DND-41 (cell line): ENCODE results near the gene DNAJC17.

Experiments used
- ATAC-seq: fragments of 200-7000 bp; cut with Tn5 transposase; 3 replicates; pipeline ENCODE4 v1.9.1; 2021; ENCODE audit warnings: low read depth; ENCODE audit not compliant: insufficient read depth
- DNase-seq: peaks from one replicate; pipeline ENCODE4 v3.0.0-alpha.2; 2020
- H2AFZ ChIP-seq: 2 replicates; pipeline ENCODE4 v1.6.0; 2012; ENCODE audit warnings: low read depth, low read length
- H3K27ac ChIP-seq: 2 replicates; pipeline ENCODE4 v1.5.1; 2012; ENCODE audit warnings: low read length, inconsistent platforms
- H3K27me3 ChIP-seq: fragments of 200-600 bp; sonication (generic); 2 replicates; pipeline ENCODE4 v1.6.0; 2012; ENCODE audit warnings: low read length, mild to moderate bottlenecking, inconsistent platforms; ENCODE audit not compliant: insufficient read depth, poor library complexity
- H3K36me3 ChIP-seq: 2 replicates; pipeline ENCODE4 v1.5.1; 2012; ENCODE audit warnings: low read length, inconsistent platforms; ENCODE audit not compliant: insufficient read depth
- H3K4me1 ChIP-seq: 2 replicates; pipeline ENCODE4 v1.5.1; 2012; ENCODE audit warnings: mild to moderate bottlenecking, low read length; ENCODE audit not compliant: insufficient read depth
- H3K4me2 ChIP-seq: 2 replicates; pipeline ENCODE4 v1.6.0; 2012; ENCODE audit warnings: mild to moderate bottlenecking, moderate library complexity, low read length, inconsistent platforms; ENCODE audit not compliant: insufficient read depth
- H3K4me3 ChIP-seq, 2 experiments: fragments of 200-600 bp in 1 of 2; shearing (Covaris generic) in 1 of 2; 2 replicates each; pipeline ENCODE4 v1.5.1; 2012 to 2016; ENCODE audit warnings: inconsistent platforms in 2 of 2, low read length in 2 of 2, mild to moderate bottlenecking in 2 of 2, low read depth in 1 of 2, moderate library complexity in 1 of 2
- H3K79me2 ChIP-seq: 2 replicates; pipeline ENCODE4 v1.6.0; 2012; ENCODE audit warnings: low read length, inconsistent platforms; ENCODE audit not compliant: insufficient read depth
- H3K9ac ChIP-seq: 2 replicates; pipeline ENCODE4 v1.6.0; 2012; ENCODE audit warnings: low read depth, mild to moderate bottlenecking, inconsistent platforms, low read length, moderate library complexity
- H3K9me3 ChIP-seq: 2 replicates; pipeline ENCODE4 v1.5.1; 2012; ENCODE audit warnings: low read length, moderate library complexity, mild to moderate bottlenecking, inconsistent platforms; ENCODE audit not compliant: insufficient read depth, severe bottlenecking
- H4K20me1 ChIP-seq: 2 replicates; pipeline ENCODE4 v1.6.0; 2012; ENCODE audit warnings: low read length; ENCODE audit not compliant: insufficient read depth
- CTCF ChIP-seq: IDR thresholded peaks from 2 replicates; pipeline ENCODE4 v1.5.1; 2012; ENCODE audit warnings: borderline replicate concordance, low read length, moderate library complexity, mild to moderate bottlenecking; ENCODE audit not compliant: poor library complexity, severe bottlenecking; ENCODE audit errors: extremely low read depth
- EZH2 ChIP-seq: IDR thresholded peaks from 3 replicates; pipeline ENCODE4 v1.6.1; 2012; ENCODE audit warnings: borderline replicate concordance, low read depth, mild to moderate bottlenecking, moderate library complexity, low read length, inconsistent platforms; ENCODE audit not compliant: severe bottlenecking

Gene DNAJC17

GRCh38 chr15:40722354-40722753 lies 84.9 kb downstream of the DNAJC17 start:
- peaks cover 69% of the 10 kb centered on the region for H3K36me3 ChIP-seq
- H3K27me3 ChIP-seq = no peaks in the 10 kb centered on the region
- TF ChIP-seq EZH2 (no peak), CTCF (no peak)
- ATAC-seq (no peak), DNase-seq (no peak)
- H3K9me3 ChIP-seq = no peaks in the 10 kb centered on the region
- no peak overlapping the region for H3K9ac ChIP-seq
- H3K4me2 ChIP-seq = no peak overlapping the region
- H2AFZ ChIP-seq = no peak overlapping the region
- no peak overlapping the region for H3K4me3 ChIP-seq
- H3K79me2 ChIP-seq = 0 out of 2 replicates have a peak, but pooled peaks cover 12% of the 10 kb centered on the region
- no peak overlapping the region for H3K27ac ChIP-seq
- H4K20me1 ChIP-seq = no peaks in the 10 kb centered on the region
- no peaks in the 10 kb centered on the region for H3K4me1 ChIP-seq

DNA sequence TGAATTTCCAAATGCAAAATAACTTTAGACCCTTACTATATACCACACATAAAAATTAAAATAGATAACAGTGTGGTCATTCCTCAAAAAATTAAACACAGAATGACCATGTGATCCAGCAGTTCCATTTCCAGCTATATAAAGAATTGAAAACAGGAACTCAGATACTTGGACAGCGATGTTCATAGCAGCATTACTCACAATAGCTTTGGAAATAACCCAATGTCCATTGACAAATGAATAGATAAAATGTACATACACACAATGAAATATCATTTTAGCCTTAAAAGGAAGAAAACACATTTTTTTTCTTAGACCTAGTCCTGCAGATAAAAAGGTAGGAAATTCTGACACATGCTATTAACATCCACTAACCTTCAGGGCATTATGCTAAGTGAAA lies 85.6 kb downstream of the DNAJC17 start:
- no peak for DNase-seq
- no peaks in the 10 kb centered on the region for H3K27me3 ChIP-seq
- H3K4me1 ChIP-seq = no peaks in the 10 kb centered on the region
- 0 out of 2 replicates have a peak, but pooled peaks cover 12% of the 10 kb centered on the region for H3K79me2 ChIP-seq
- H4K20me1 ChIP-seq = no peaks in the 10 kb centered on the region
- no peak for ATAC-seq
- no peak overlapping the region for H3K27ac ChIP-seq
- TF ChIP-seq EZH2 = no peak
- TF ChIP-seq CTCF = no peak
- H3K4me3 ChIP-seq = no peak overlapping the region
- H3K36me3 ChIP-seq = peaks cover 74% of the 10 kb centered on the region
- H2AFZ ChIP-seq = no peak overlapping the region
- H3K9ac ChIP-seq = no peak overlapping the region
- H3K9me3 ChIP-seq = no peaks in the 10 kb centered on the region
- H3K4me2 ChIP-seq = no peak overlapping the region

DNA sequence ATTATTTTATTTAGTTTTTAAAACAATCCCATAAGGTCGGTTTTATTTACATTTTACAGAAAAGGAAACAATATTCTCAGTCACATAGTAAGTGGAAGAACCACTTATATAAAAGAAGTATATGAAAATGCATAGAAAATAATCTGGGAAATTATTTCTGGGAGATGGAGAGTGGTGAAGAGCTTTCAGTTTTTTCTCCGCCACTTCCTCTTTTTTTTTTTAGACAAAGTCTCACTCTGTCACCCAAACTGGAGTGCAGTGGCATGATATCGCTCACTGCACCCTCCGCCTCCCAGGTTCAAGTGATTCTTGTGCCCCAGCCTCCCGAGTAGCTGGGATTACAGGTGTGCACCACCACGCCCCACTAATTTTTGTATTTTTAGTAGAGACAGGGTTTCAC lies 91.1 kb downstream of the DNAJC17 start:
- DNase-seq = no peak
- H3K9me3 ChIP-seq = no peaks in the 10 kb centered on the region
- H4K20me1 ChIP-seq = peaks cover 5% of the 10 kb centered on the region; the same call in 1 of the 2 replicates
- H3K4me1 ChIP-seq = no peaks in the 10 kb centered on the region
- H2AFZ ChIP-seq = no peak overlapping the region
- peaks cover 78% of the 10 kb centered on the region for H3K36me3 ChIP-seq
- H3K79me2 ChIP-seq = peaks cover 21% of the 10 kb centered on the region
- no peak overlapping the region for H3K4me3 ChIP-seq
- no peak overlapping the region for H3K9ac ChIP-seq
- no peak for TF ChIP-seq EZH2
- TF ChIP-seq CTCF = no peak
- no peak overlapping the region for H3K4me2 ChIP-seq
- no peaks in the 10 kb centered on the region for H3K27me3 ChIP-seq
- H3K27ac ChIP-seq = no peak overlapping the region
- ATAC-seq = no peak
